ENCODE measurements around the gene CENPX. TPM values are rescaled to one million over a fixed set of nuclear protein-coding genes. Genes with fewer than 3 reads are reported as not detected.

Gene CENPX
- total and polyA plus RNA-seq, 2 donors (not counting 3 experiments of a cell fraction or from before 2014, with no cell fraction given): 56.2 to 67.2 TPM

- ChIA-PET POLR2A (no interaction called here), CTCF (no interaction called here)
- intact Hi-C loops (cut with micrococcal nuclease): loop anchor here (5.0 kb wide), 1 partner anchor 74 kb away; the partner anchor contains the start of gene MAFG
- Histone ChIP-seq H3K4me1 (ENCODE audit: control insufficient read depth, extremely low read depth, insufficient read depth, low read length) (peaks cover 13% of the 10 kb centered on the region), H3K4me3 (replicated peaks in 1 of 3; ENCODE audit: insufficient read depth in 1 of 3, low read depth in 1 of 3, low read length in 3 of 3) (no peak overlapping the region), H3K9me1 (replicated peaks; ENCODE audit: control insufficient read depth, extremely low read depth, insufficient read depth, low read length) (no peaks in the 10 kb centered on the region), H3K36me3 (ENCODE audit: control insufficient read depth in 2 of 2, extremely low read depth in 1 of 2, insufficient read depth in 2 of 2, low read length in 2 of 2) (no peaks in the 10 kb centered on the region), H3K79me2 (ENCODE audit: control insufficient read depth, insufficient read depth, low read length) (no peaks in the 10 kb centered on the region), H3K9ac (replicated peaks; ENCODE audit: extremely low read depth, insufficient read depth, low read length) (no peak overlapping the region), H2AFZ (ENCODE audit: low read depth, low read length) (no peak overlapping the region), H3K4me2 (ENCODE audit: insufficient read depth, low read length) (no peak overlapping the region), H3K9me3 (replicated peaks; ENCODE audit: control insufficient read depth, insufficient read depth, low read length) (no peaks in the 10 kb centered on the region), H4K20me1 (replicated peaks; ENCODE audit: control insufficient read depth, extremely low read depth, insufficient read depth, low read length) (no peaks in the 10 kb centered on the region), H3K27ac (ENCODE audit: insufficient read depth, low read depth, low read length) (no peak overlapping the region), H3K27me3 (ENCODE audit: control insufficient read depth in 2 of 2, insufficient read depth in 2 of 2, low read length in 2 of 2) (no peaks in the 10 kb centered on the region)
- FAIRE-seq (no peak), DNase-seq (ENCODE audit: low read depth, low spot score) (no peak)
- no TSS peak for BruUV-seq (replicated peaks)
- no peak for TF ChIP-seq EZH2 (IDR thresholded peaks at IDR 0.05; ENCODE audit: borderline replicate concordance, low read depth, low read length, severe bottlenecking)
- TF ChIP-seq FOS (IDR thresholded peaks at IDR 0.05; ENCODE audit: borderline replicate concordance, insufficient read depth, low read length): no peak
- TF ChIP-seq MAX (IDR thresholded peaks at IDR 0.05; ENCODE audit: insufficient read depth, insufficient read length): no peak
- no peak for TF ChIP-seq JUN (IDR thresholded peaks at IDR 0.05; ENCODE audit: borderline replicate concordance, insufficient read depth, insufficient read length, low read depth)
- dilution Hi-C loops (cut with MboI; ENCODE audit: extremely low pct_ligation_motif_present, low sequenced_read_pairs): no loop called here
Measured at GRCh38 chr17:82000803-82001570, 21.7 kb downstream of the CENPX start.

- Histone ChIP-seq H3K36me3 (ENCODE audit: control insufficient read depth in 2 of 2, extremely low read depth in 1 of 2, insufficient read depth in 2 of 2, low read length in 2 of 2) (no peaks in the 10 kb centered on the region), H3K9me1 (replicated peaks; ENCODE audit: control insufficient read depth, extremely low read depth, insufficient read depth, low read length) (no peaks in the 10 kb centered on the region), H3K27ac (ENCODE audit: insufficient read depth, low read depth, low read length) (no peak overlapping the region), H3K9ac (replicated peaks; ENCODE audit: extremely low read depth, insufficient read depth, low read length) (no peak overlapping the region), H3K79me2 (ENCODE audit: control insufficient read depth, insufficient read depth, low read length) (no peaks in the 10 kb centered on the region), H3K4me3 (replicated peaks in 1 of 3; ENCODE audit: insufficient read depth in 1 of 3, low read depth in 1 of 3, low read length in 3 of 3) (no peak overlapping the region), H3K4me1 (ENCODE audit: control insufficient read depth, extremely low read depth, insufficient read depth, low read length) (peaks cover 13% of the 10 kb centered on the region), H2AFZ (ENCODE audit: low read depth, low read length) (no peak overlapping the region), H3K9me3 (replicated peaks; ENCODE audit: control insufficient read depth, insufficient read depth, low read length) (no peaks in the 10 kb centered on the region), H3K4me2 (ENCODE audit: insufficient read depth, low read length) (no peak overlapping the region), H3K27me3 (ENCODE audit: control insufficient read depth in 2 of 2, insufficient read depth in 2 of 2, low read length in 2 of 2) (no peaks in the 10 kb centered on the region), H4K20me1 (replicated peaks; ENCODE audit: control insufficient read depth, extremely low read depth, insufficient read depth, low read length) (no peaks in the 10 kb centered on the region)
- dilution Hi-C loops (cut with MboI; ENCODE audit: extremely low pct_ligation_motif_present, low sequenced_read_pairs): no loop called here
- FAIRE-seq (no peak), DNase-seq (ENCODE audit: low read depth, low spot score) (no peak)
- intact Hi-C loops (cut with micrococcal nuclease): loop anchor here (5.0 kb wide), 1 partner anchor 73 kb away; the partner anchor contains the start of gene MAFG
- POLR2A ChIA-PET: no interaction called here
- TF ChIP-seq MAX (IDR thresholded peaks at IDR 0.05; ENCODE audit: insufficient read depth, insufficient read length): no peak
- TF ChIP-seq POLR2A (IDR thresholded peaks at IDR 0.05; ENCODE audit: low read depth, low read length): no peak
- TF ChIP-seq GATA2 (IDR thresholded peaks at IDR 0.05; ENCODE audit: insufficient read depth, insufficient read length, low read depth, low read length): no peak
- TF ChIP-seq POLR2AphosphoS5 (IDR thresholded peaks at IDR 0.05; ENCODE audit: insufficient read depth, low read depth, low read length): no peak
- no peak for TF ChIP-seq MYC (IDR thresholded peaks at IDR 0.05; ENCODE audit: low read depth, low read length)
- no peak for TF ChIP-seq EZH2 (IDR thresholded peaks at IDR 0.05; ENCODE audit: borderline replicate concordance, low read depth, low read length, severe bottlenecking)
- no peak for TF ChIP-seq FOS (IDR thresholded peaks at IDR 0.05; ENCODE audit: borderline replicate concordance, insufficient read depth, low read length)
- TF ChIP-seq, protein P1, sequence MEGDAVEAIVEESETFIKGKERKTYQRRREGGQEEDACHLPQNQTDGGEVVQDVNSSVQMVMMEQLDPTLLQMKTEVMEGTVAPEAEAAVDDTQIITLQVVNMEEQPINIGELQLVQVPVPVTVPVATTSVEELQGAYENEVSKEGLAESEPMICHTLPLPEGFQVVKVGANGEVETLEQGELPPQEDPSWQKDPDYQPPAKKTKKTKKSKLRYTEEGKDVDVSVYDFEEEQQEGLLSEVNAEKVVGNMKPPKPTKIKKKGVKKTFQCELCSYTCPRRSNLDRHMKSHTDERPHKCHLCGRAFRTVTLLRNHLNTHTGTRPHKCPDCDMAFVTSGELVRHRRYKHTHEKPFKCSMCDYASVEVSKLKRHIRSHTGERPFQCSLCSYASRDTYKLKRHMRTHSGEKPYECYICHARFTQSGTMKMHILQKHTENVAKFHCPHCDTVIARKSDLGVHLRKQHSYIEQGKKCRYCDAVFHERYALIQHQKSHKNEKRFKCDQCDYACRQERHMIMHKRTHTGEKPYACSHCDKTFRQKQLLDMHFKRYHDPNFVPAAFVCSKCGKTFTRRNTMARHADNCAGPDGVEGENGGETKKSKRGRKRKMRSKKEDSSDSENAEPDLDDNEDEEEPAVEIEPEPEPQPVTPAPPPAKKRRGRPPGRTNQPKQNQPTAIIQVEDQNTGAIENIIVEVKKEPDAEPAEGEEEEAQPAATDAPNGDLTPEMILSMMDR (IDR thresholded peaks at IDR 0.05; ENCODE audit: extremely low read depth in 1 of 2, insufficient read depth in 1 of 2, low read depth in 1 of 2, low read length in 2 of 2): no peak
- TF ChIP-seq JUN (IDR thresholded peaks at IDR 0.05; ENCODE audit: borderline replicate concordance, insufficient read depth, insufficient read length, low read depth): no peak
- CTCF ChIA-PET: no interaction called here
- BruUV-seq (replicated peaks): no TSS peak
Measured at GRCh38 chr17:81999976-82000802, 22.5 kb downstream of the CENPX start.
